ENCODE measurements around the gene COMMD4. TPM values are rescaled to one million over a fixed set of nuclear protein-coding genes. Genes with fewer than 3 reads are reported as not detected.

COMMD4 gene
- polyA plus RNA-seq, 3 donors, result 41.1 to 63.1 (median 41.3) TPM

- Histone ChIP-seq H3K9ac (ENCODE audit: insufficient read depth, low read length, poor library complexity, severe bottlenecking) (no peak overlapping the region), H3K4me1 (ENCODE audit: control insufficient read depth in 1 of 2, insufficient read depth in 2 of 2, low read length in 2 of 2) (no peaks in the 10 kb centered on the region), H2AFZ (ENCODE audit: insufficient read depth, low read depth, low read length, poor library complexity, severe bottlenecking) (no peak overlapping the region), H4K20me1 (ENCODE audit: insufficient read depth, low read length) (peaks cover 23% of the 10 kb centered on the region), H3K36me3 (replicated peaks in 1 of 2; ENCODE audit: control insufficient read depth in 1 of 2, insufficient read depth in 2 of 2, low read length in 2 of 2) (peaks cover 46 to 70% of the 10 kb centered on the region in 2 donors), H3K9me3 (replicated peaks in 1 of 2; ENCODE audit: control insufficient read depth in 1 of 2, insufficient read depth in 1 of 2, low read length in 2 of 2) (no peaks in the 10 kb centered on the region), H3K4me2 (replicated peaks; ENCODE audit: extremely low read depth, low read length, poor library complexity, severe bottlenecking) (no peak overlapping the region), H3K27ac (ENCODE audit: low read depth in 1 of 2, low read length in 2 of 2) (no peak overlapping the region), H3K27me3 (ENCODE audit: control insufficient read depth in 2 of 2, insufficient read depth in 2 of 2, low read length in 2 of 2) (no peaks in the 10 kb centered on the region), H3K4me3 (replicated peaks in 1 of 3; ENCODE audit: low read depth in 2 of 3, low read length in 3 of 3) (no peak overlapping the region), H3K79me2 (ENCODE audit: insufficient read depth, low read length) (no peaks in the 10 kb centered on the region)
- TF ChIP-seq CTCF (IDR thresholded peaks at IDR 0.05), result no peak
- H3K27ac Mint-ChIP-seq, result no peak overlapping the region
- WGBS (ENCODE audit: insufficient coverage), result 96% methylated on average over 28 of the region's 28 CpGs
- peaks cover 2 to 4% (median 2%) of the 10 kb centered on the region in 3 donors for H3K27me3 Mint-ChIP-seq (ENCODE audit: low read depth in 3 of 3)
- no peak for DNase-seq
- no peaks in the 10 kb centered on the region for H3K9me3 Mint-ChIP-seq
- H3K4me3 Mint-ChIP-seq, result no peak overlapping the region
- intact Hi-C loops (cut with micrococcal nuclease), result no loop called here
- peaks cover 46 to 70% of the 10 kb centered on the region in 2 donors for H3K36me3 Mint-ChIP-seq
- H3K4me1 Mint-ChIP-seq, result peaks cover 7% of the 10 kb centered on the region
Observed at GRCh38 chr15:75356006-75356405, 20.1 kb downstream of the COMMD4 start.

DNA sequence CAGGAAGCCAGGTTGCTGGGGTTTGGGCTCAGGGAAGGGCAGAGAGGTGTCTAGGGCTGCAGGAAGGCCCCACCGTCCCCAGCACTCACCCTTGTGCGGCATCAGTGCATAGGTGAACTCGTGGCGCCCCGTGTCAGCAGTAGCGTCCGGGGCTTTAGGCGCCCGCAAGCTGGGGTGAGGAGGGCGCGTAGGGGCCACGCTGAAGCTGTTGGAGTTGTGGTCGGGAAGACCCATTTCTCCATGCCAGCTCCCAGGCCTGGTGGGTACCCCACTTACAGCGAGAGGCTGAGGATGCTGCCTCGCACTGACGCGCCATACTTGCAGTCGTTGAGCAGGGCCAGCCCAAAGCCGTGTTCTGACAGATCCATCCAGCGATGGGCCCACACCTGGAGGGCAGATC, 20.7 kb downstream of the COMMD4 start:
- no peak for TF ChIP-seq CTCF (IDR thresholded peaks at IDR 0.05)
- Histone ChIP-seq H4K20me1 (ENCODE audit: insufficient read depth, low read length) (peaks cover 23% of the 10 kb centered on the region), H3K9ac (ENCODE audit: insufficient read depth, low read length, poor library complexity, severe bottlenecking) (no peak overlapping the region), H3K27ac (ENCODE audit: low read depth in 1 of 2, low read length in 2 of 2) (no peak overlapping the region), H3K9me3 (replicated peaks in 1 of 2; ENCODE audit: control insufficient read depth in 1 of 2, insufficient read depth in 1 of 2, low read length in 2 of 2) (no peaks in the 10 kb centered on the region), H3K4me2 (replicated peaks; ENCODE audit: extremely low read depth, low read length, poor library complexity, severe bottlenecking) (no peak overlapping the region), H3K4me3 (replicated peaks in 1 of 3; ENCODE audit: low read depth in 2 of 3, low read length in 3 of 3) (no peak overlapping the region), H3K27me3 (ENCODE audit: control insufficient read depth in 2 of 2, insufficient read depth in 2 of 2, low read length in 2 of 2) (no peaks in the 10 kb centered on the region), H3K4me1 (ENCODE audit: control insufficient read depth in 1 of 2, insufficient read depth in 2 of 2, low read length in 2 of 2) (no peaks in the 10 kb centered on the region), H3K79me2 (ENCODE audit: insufficient read depth, low read length) (no peaks in the 10 kb centered on the region), H2AFZ (ENCODE audit: insufficient read depth, low read depth, low read length, poor library complexity, severe bottlenecking) (no peak overlapping the region), H3K36me3 (replicated peaks in 1 of 2; ENCODE audit: control insufficient read depth in 1 of 2, insufficient read depth in 2 of 2, low read length in 2 of 2) (peaks cover 51 to 76% of the 10 kb centered on the region in 2 donors)
- DNase-seq, result no peak
- Mint-ChIP-seq H3K9me3 (no peaks in the 10 kb centered on the region), H3K27me3 (ENCODE audit: low read depth in 3 of 3) (peaks cover 0 to 4% (median 2%) of the 10 kb centered on the region in 3 donors), H3K27ac (no peak overlapping the region), H3K4me1 (peaks cover 7% of the 10 kb centered on the region), H3K36me3 (peaks cover 51 to 75% of the 10 kb centered on the region in 2 donors), H3K4me3 (no peak overlapping the region)
- WGBS (ENCODE audit: insufficient coverage), result 96% methylated on average over 19 of the region's 20 CpGs
- intact Hi-C loops (cut with micrococcal nuclease), result no loop called here
